K562 (cell line): ENCODE measurements around the gene SERPINA5.

Source experiments
- BRD4 ChIP-seq: fragments of 200-600 bp; sonication (generic); IDR thresholded peaks from 2 replicates; pipeline ENCODE4 v1.6.1; 2017; ENCODE audit warnings: inconsistent platforms
- E2F5 ChIP-seq: sonication (generic); formaldehyde crosslinking; IDR thresholded peaks from 2 replicates; pipeline ENCODE4 v1.8.0; 2022; ENCODE audit warnings: mild to moderate bottlenecking, missing genetic modification reagents
- GATA2 ChIP-seq: sonication (generic); formaldehyde crosslinking; IDR thresholded peaks from 2 replicates; pipeline ENCODE4 v1.4.0; 2020; ENCODE audit warnings: mild to moderate bottlenecking, missing genetic modification reagents
- GMEB1 ChIP-seq: fragments of 250-450 bp; sonication (Bioruptor Pico); IDR thresholded peaks from 2 replicates; pipeline ENCODE4 v1.4.0; 2020; ENCODE audit warnings: mild to moderate bottlenecking
- PHF21A ChIP-seq: fragments of 450-650 bp; IDR thresholded peaks from 2 replicates; pipeline ENCODE4 v1.6.1; 2017; ENCODE audit warnings: low read depth, borderline replicate concordance
- SP1 ChIP-seq: sonication (generic); formaldehyde crosslinking; IDR thresholded peaks from 2 replicates; pipeline ENCODE4 v1.8.1; 2022; ENCODE audit warnings: mild to moderate bottlenecking, missing genetic modification reagents
- SREBF2 ChIP-seq: sonication (generic); formaldehyde crosslinking; IDR thresholded peaks from 2 replicates; pipeline ENCODE4 v1.4.0; 2020; ENCODE audit warnings: mild to moderate bottlenecking, missing genetic modification reagents
- ZBTB7A ChIP-seq: IDR thresholded peaks from 2 replicates; pipeline ENCODE4 v1.6.1; 2011; ENCODE audit warnings: low read depth, mild to moderate bottlenecking, low read length, moderate library complexity, borderline replicate concordance; ENCODE audit not compliant: control insufficient read depth
- ZBTB8A ChIP-seq: fragments of 450-650 bp; IDR thresholded peaks from 2 replicates; pipeline ENCODE4 v1.6.1; 2018; ENCODE audit warnings: mild to moderate bottlenecking, moderate library complexity; ENCODE audit not compliant: partially characterized antibody
- TF ChIP-seq, protein P1 (sequence below), 3 experiments: IDR thresholded peaks in 2 of 3; conservative IDR thresholded peaks in 1 of 3; 2 replicates each; pipeline ENCODE4 v1.5.1; 2011 to 2012; ENCODE audit warnings: low read length in 3 of 3, mild to moderate bottlenecking in 3 of 3, control low read depth in 2 of 3, improper control_type of control experiment in 1 of 3, inconsistent platforms in 1 of 3, low read depth in 1 of 3, mixed read lengths in 1 of 3, moderate library complexity in 1 of 3; ENCODE audit not compliant: insufficient read depth in 2 of 3

GRCh38 chr14:94536836-94537235, 44.4 kb upstream of the SERPINA5 start:
- TF ChIP-seq, protein P1, sequence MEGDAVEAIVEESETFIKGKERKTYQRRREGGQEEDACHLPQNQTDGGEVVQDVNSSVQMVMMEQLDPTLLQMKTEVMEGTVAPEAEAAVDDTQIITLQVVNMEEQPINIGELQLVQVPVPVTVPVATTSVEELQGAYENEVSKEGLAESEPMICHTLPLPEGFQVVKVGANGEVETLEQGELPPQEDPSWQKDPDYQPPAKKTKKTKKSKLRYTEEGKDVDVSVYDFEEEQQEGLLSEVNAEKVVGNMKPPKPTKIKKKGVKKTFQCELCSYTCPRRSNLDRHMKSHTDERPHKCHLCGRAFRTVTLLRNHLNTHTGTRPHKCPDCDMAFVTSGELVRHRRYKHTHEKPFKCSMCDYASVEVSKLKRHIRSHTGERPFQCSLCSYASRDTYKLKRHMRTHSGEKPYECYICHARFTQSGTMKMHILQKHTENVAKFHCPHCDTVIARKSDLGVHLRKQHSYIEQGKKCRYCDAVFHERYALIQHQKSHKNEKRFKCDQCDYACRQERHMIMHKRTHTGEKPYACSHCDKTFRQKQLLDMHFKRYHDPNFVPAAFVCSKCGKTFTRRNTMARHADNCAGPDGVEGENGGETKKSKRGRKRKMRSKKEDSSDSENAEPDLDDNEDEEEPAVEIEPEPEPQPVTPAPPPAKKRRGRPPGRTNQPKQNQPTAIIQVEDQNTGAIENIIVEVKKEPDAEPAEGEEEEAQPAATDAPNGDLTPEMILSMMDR (IDR thresholded peaks at IDR 0.05 in 2 of 3, conservative IDR thresholded peaks at IDR 0.05 in 1 of 3; ENCODE audit: insufficient read depth in 2 of 3, low read depth in 1 of 3, low read length in 3 of 3) = peak in 1 of 3 experiments; percentile 8; a peak in 1 of 6 replicates
- no peak for TF ChIP-seq ZBTB8A
- TF ChIP-seq SP1 = no peak
- TF ChIP-seq BRD4 = no peak
- no peak for TF ChIP-seq SREBF2
- no peak for TF ChIP-seq E2F5
- TF ChIP-seq GATA2 = no peak
- no peak for TF ChIP-seq GMEB1 (CRISPR knock-in tag)
- TF ChIP-seq ZBTB7A = no peak
- TF ChIP-seq PHF21A = no peak
